Neural cell (in vitro differentiated cells): ENCODE data around the gene ARHGAP9. TPM values are rescaled to one million over a fixed set of nuclear protein-coding genes. Genes with fewer than 3 reads are reported as not detected.

Experiments
- H2AFZ ChIP-seq: fragments of 200-600, 300-800 bp; sonication (generic), shearing (Covaris generic); 2 replicates; pipeline ENCODE4 v1.6.0; 2014; ENCODE audit warnings: low read depth, mild to moderate bottlenecking, antibody characterized with exemption, low read length, moderate library complexity
- H3F3A ChIP-seq: fragments of 200-600 bp; shearing (Covaris generic); 2 replicates; pipeline ENCODE4 v1.6.1; 2016; ENCODE audit warnings: mild to moderate bottlenecking, moderate library complexity, mixed read lengths, antibody characterized with exemption, low read length; ENCODE audit not compliant: insufficient read depth, poor library complexity, severe bottlenecking
- H3K27ac ChIP-seq: fragments of 200-600, 300-800 bp; sonication (generic), shearing (Covaris generic); 2 replicates; pipeline ENCODE4 v1.5.1; 2014; ENCODE audit warnings: mild to moderate bottlenecking, low read length, moderate library complexity
- H3K27me3 ChIP-seq: fragments of 300-800, 200-600 bp; sonication (generic), shearing (Covaris generic); 2 replicates; pipeline ENCODE4 v1.6.0; 2014; ENCODE audit warnings: mild to moderate bottlenecking, low read depth, low read length, moderate library complexity; ENCODE audit not compliant: insufficient read depth
- H3K36me3 ChIP-seq: fragments of 300-800, 200-600 bp; sonication (generic), shearing (Covaris generic); 2 replicates; pipeline ENCODE4 v1.5.1; 2014; ENCODE audit warnings: mild to moderate bottlenecking, antibody characterized with exemption, low read length, moderate library complexity; ENCODE audit not compliant: insufficient read depth
- H3K4me2 ChIP-seq: fragments of 300-800, 200-600 bp; sonication (generic), shearing (Covaris generic); 2 replicates; pipeline ENCODE4 v1.6.0; 2014; ENCODE audit warnings: mild to moderate bottlenecking, low read length
- H3K4me3 ChIP-seq: fragments of 300-800, 200-600 bp; sonication (generic), shearing (Covaris generic); 2 replicates; pipeline ENCODE4 v1.5.1; 2014; ENCODE audit warnings: mild to moderate bottlenecking, low read length, moderate library complexity
- H3K79me2 ChIP-seq: fragments of 200-600 bp; shearing (Covaris generic); replicated peaks from 2 replicates; pipeline ENCODE4 v1.6.0; 2014; ENCODE audit warnings: mild to moderate bottlenecking, low read length, moderate library complexity; ENCODE audit not compliant: insufficient read depth
- H3K9ac ChIP-seq: fragments of 300-800, 200-600 bp; sonication (generic), shearing (Covaris generic); 2 replicates; pipeline ENCODE4 v1.6.1; 2016; ENCODE audit warnings: mild to moderate bottlenecking, low read length, mixed read lengths
- H3K9me2 ChIP-seq: fragments of 200-600 bp; shearing (Covaris generic); 2 replicates; pipeline ENCODE4 v1.6.1; 2016; ENCODE audit warnings: mild to moderate bottlenecking, low read length, mixed read lengths; ENCODE audit not compliant: insufficient read depth
- H3K9me3 ChIP-seq: fragments of 200-600, 300-800 bp; sonication (generic), shearing (Covaris generic); 2 replicates; pipeline ENCODE4 v1.6.1; 2016; ENCODE audit warnings: mild to moderate bottlenecking, mixed run types, low read length, moderate library complexity, mixed read lengths
- H4K20me1 ChIP-seq: fragments of 200-600 bp; shearing (Covaris generic); 2 replicates; pipeline ENCODE4 v1.6.1; 2016; ENCODE audit warnings: mild to moderate bottlenecking, mixed run types; ENCODE audit not compliant: insufficient read depth
- CTCF ChIP-seq: fragments of 450-650 bp; IDR thresholded peaks from 2 replicates; pipeline ENCODE4 v1.5.1; 2014; ENCODE audit warnings: antibody characterized with exemption, mild to moderate bottlenecking, moderate library complexity; ENCODE audit not compliant: poor library complexity, severe bottlenecking
- EP300 ChIP-seq: fragments of 450-650 bp; conservative IDR thresholded peaks from 2 replicates; pipeline ENCODE4 v1.6.1; 2014; ENCODE audit warnings: antibody characterized with exemption, mild to moderate bottlenecking, moderate library complexity; ENCODE audit not compliant: poor library complexity, severe bottlenecking
- EZH2 ChIP-seq: fragments of 200-600, 300-800 bp; shearing (Covaris generic), sonication (generic); IDR thresholded peaks from 2 replicates; pipeline ENCODE4 v1.6.1; 2014; ENCODE audit warnings: antibody characterized with exemption, low read length, borderline replicate concordance, mild to moderate bottlenecking; ENCODE audit not compliant: insufficient read depth, poor library complexity, severe bottlenecking
- MXI1 ChIP-seq: fragments of 450-650 bp; conservative IDR thresholded peaks from 2 replicates; pipeline ENCODE4 v1.6.1; 2014; ENCODE audit warnings: antibody characterized with exemption, mild to moderate bottlenecking; ENCODE audit not compliant: poor library complexity, severe bottlenecking
- POLR2AphosphoS5 ChIP-seq: IDR thresholded peaks from 2 replicates; pipeline ENCODE4 v1.6.1; 2012
- RAD21 ChIP-seq: fragments of 450-650 bp; conservative IDR thresholded peaks from 2 replicates; pipeline ENCODE4 v1.6.1; 2014; ENCODE audit warnings: antibody characterized with exemption, mild to moderate bottlenecking, moderate library complexity
- SMC3 ChIP-seq: fragments of 450-650 bp; conservative IDR thresholded peaks from 2 replicates; pipeline ENCODE4 v1.6.1; 2014; ENCODE audit warnings: antibody characterized with exemption, mild to moderate bottlenecking, moderate library complexity; ENCODE audit not compliant: poor library complexity
- TAF1 ChIP-seq: IDR thresholded peaks from 2 replicates; pipeline ENCODE4 v1.6.1; 2012; ENCODE audit warnings: low read depth
- polyA plus RNA-seq: library from polyadenylated mRNA; depleted of rRNA; stranded (reverse); fragments of >200 nt; gene quantifications from 2 replicates; pipeline ENCODE4 v1.2.3, GENCODE V29; 2014

ARHGAP9 gene
- polyA plus RNA-seq, 1 donor from 2014 or later = not detected

- Histone ChIP-seq H2AFZ (no peak overlapping the region), H3K4me2 (no peak overlapping the region)
Observed at GRCh38 chr12:57456737-57457490, 22.8 kb downstream of the ARHGAP9 start.

GRCh38 chr12:57456145-57456700, 23.4 kb downstream of the ARHGAP9 start:
- Histone ChIP-seq H3K4me2 (no peak overlapping the region), H3K36me3 (no peaks in the 10 kb centered on the region), H3F3A (no peaks in the 10 kb centered on the region), H3K79me2 (no peaks in the 10 kb centered on the region), H3K9me3 (no peaks in the 10 kb centered on the region), H3K27me3 (peaks cover 21% of the 10 kb centered on the region), H3K9me2 (no peaks in the 10 kb centered on the region), H3K4me3 (no peak overlapping the region), H3K9ac (no peak overlapping the region), H4K20me1 (no peaks in the 10 kb centered on the region), H2AFZ (no peak overlapping the region), H3K27ac (no peak overlapping the region)
- TF ChIP-seq SMC3 = peak; percentile 19
- no peak for TF ChIP-seq RAD21
- peak; percentile 58 for TF ChIP-seq CTCF

More at GRCh38 chr12:57456737-57457490, 22.8 kb downstream of the ARHGAP9 start:
- peaks cover 28% of the 10 kb centered on the region for H3K27me3 ChIP-seq
- H4K20me1 ChIP-seq = no peaks in the 10 kb centered on the region
- TF ChIP-seq TAF1 = no peak
- no peak for TF ChIP-seq EZH2
- TF ChIP-seq MXI1 = no peak
- TF ChIP-seq POLR2AphosphoS5 = no peak
- TF ChIP-seq SMC3 = no peak
- TF ChIP-seq EP300 = no peak
- no peak for TF ChIP-seq RAD21
- TF ChIP-seq CTCF = no peak
- H3F3A ChIP-seq = no peaks in the 10 kb centered on the region
- H3K9me3 ChIP-seq = no peaks in the 10 kb centered on the region
- H3K27ac ChIP-seq = no peak overlapping the region
- H3K4me3 ChIP-seq = no peak overlapping the region
- no peak overlapping the region for H3K9ac ChIP-seq
- H3K9me2 ChIP-seq = no peaks in the 10 kb centered on the region
- H3K36me3 ChIP-seq = no peaks in the 10 kb centered on the region
- H3K79me2 ChIP-seq = no peaks in the 10 kb centered on the region
